MM.1S (cell line): Measurements from ENCODE around the gene LRRC10B.

Experiments used
- DNase-seq: peaks from one replicate; pipeline ENCODE4 v3.0.0-alpha.2; 2015
- H2AFZ ChIP-seq: fragments of 300-600 bp; sonication (generic); 2 replicates; pipeline ENCODE4 v1.6.0; 2016; ENCODE audit warnings: antibody characterized with exemption, low read length
- H3F3A ChIP-seq: fragments of 300-600 bp; sonication (generic); 2 replicates; pipeline ENCODE4 v1.6.1; 2016; ENCODE audit warnings: mild to moderate bottlenecking, antibody characterized with exemption, low read length, moderate library complexity, mixed read lengths; ENCODE audit not compliant: insufficient read depth
- H3K27ac ChIP-seq: fragments of 300-600 bp; sonication (generic); 2 replicates; pipeline ENCODE4 v1.5.1; 2016; ENCODE audit warnings: mild to moderate bottlenecking, low read length
- H3K27me3 ChIP-seq: fragments of 300-600 bp; sonication (generic); replicated peaks from 2 replicates; pipeline ENCODE4 v1.6.0; 2016; ENCODE audit warnings: low read length; ENCODE audit not compliant: insufficient read depth
- H3K36me3 ChIP-seq: fragments of 300-600 bp; sonication (generic); replicated peaks from 2 replicates; pipeline ENCODE4 v1.6.1; 2016; ENCODE audit warnings: mild to moderate bottlenecking, low read length, mixed read lengths; ENCODE audit not compliant: insufficient read depth
- H3K4me1 ChIP-seq: fragments of 300-600 bp; sonication (generic); 2 replicates; pipeline ENCODE4 v1.6.1; 2016; ENCODE audit warnings: low read length, mixed read lengths
- H3K4me2 ChIP-seq: fragments of 300-600 bp; sonication (generic); 2 replicates; pipeline ENCODE4 v1.6.0; 2016; ENCODE audit warnings: low read depth, low read length
- H3K4me3 ChIP-seq: fragments of 300-600 bp; sonication (generic); 2 replicates; pipeline ENCODE4 v1.5.1; 2016; ENCODE audit warnings: low read length, mixed read lengths
- H3K79me2 ChIP-seq: fragments of 300-600 bp; sonication (generic); 2 replicates; pipeline ENCODE4 v1.6.1; 2016; ENCODE audit warnings: mixed run types, low read length, mixed read lengths
- H3K9ac ChIP-seq: fragments of 300-600 bp; sonication (generic); 2 replicates; pipeline ENCODE4 v1.6.1; 2016; ENCODE audit warnings: low read length, mixed read lengths
- H3K9me2 ChIP-seq: fragments of 300-600 bp; sonication (generic); replicated peaks from 2 replicates; pipeline ENCODE4 v1.6.1; 2016; ENCODE audit warnings: mild to moderate bottlenecking, low read length, mixed read lengths; ENCODE audit not compliant: insufficient read depth
- H3K9me3 ChIP-seq: fragments of 300-600 bp; sonication (generic); replicated peaks from 2 replicates; pipeline ENCODE4 v1.6.1; 2016; ENCODE audit warnings: mild to moderate bottlenecking, low read length, mixed read lengths; ENCODE audit not compliant: insufficient read depth
- H4K20me1 ChIP-seq: fragments of 300-600 bp; sonication (generic); 2 replicates; pipeline ENCODE4 v1.6.1; 2016; ENCODE audit warnings: mild to moderate bottlenecking, low read length, moderate library complexity, mixed read lengths; ENCODE audit not compliant: insufficient read depth
- CTCF ChIP-seq: fragments of 300-600 bp; sonication (generic); IDR thresholded peaks from 2 replicates; pipeline ENCODE4 v1.5.1; 2016; ENCODE audit warnings: antibody characterized with exemption, low read length, mixed read lengths
- EZH2 ChIP-seq: fragments of 300-600 bp; sonication (generic); optimal IDR thresholded peaks from 2 replicates; pipeline ENCODE3; 2017; ENCODE audit warnings: low read depth, mild to moderate bottlenecking, antibody characterized with exemption, low read length, mixed read lengths
- EZH2phosphoT487 ChIP-seq: fragments of 300-600 bp; sonication (generic); IDR thresholded peaks from 2 replicates; pipeline ENCODE4 v1.6.1; 2018; ENCODE audit warnings: antibody characterized with exemption, low read length

The LRRC10B gene

GRCh38 chr11:61552108-61552635 lies 43.6 kb downstream of the LRRC10B start:
- Histone ChIP-seq H3K4me1 (no peaks in the 10 kb centered on the region), H3K36me3 (no peaks in the 10 kb centered on the region), H4K20me1 (no peaks in the 10 kb centered on the region), H3K9me2 (no peaks in the 10 kb centered on the region), H3K4me3 (no peak overlapping the region), H3K27ac (no peak overlapping the region), H3K27me3 (peaks cover 100% of the 10 kb centered on the region), H3K9ac (no peak overlapping the region), H2AFZ (no peak overlapping the region), H3K79me2 (no peaks in the 10 kb centered on the region), H3F3A (no peaks in the 10 kb centered on the region), H3K4me2 (no peak overlapping the region), H3K9me3 (no peaks in the 10 kb centered on the region)
- DNase-seq = no peak
- TF ChIP-seq EZH2phosphoT487 = no peak
- TF ChIP-seq EZH2 = no peak
- TF ChIP-seq CTCF = no peak

GRCh38 chr11:61553373-61554171 lies 45.0 kb downstream of the LRRC10B start:
- H3K27ac ChIP-seq = no peak overlapping the region
- DNase-seq = no peak

GRCh38 chr11:61554172-61554988 lies 45.8 kb downstream of the LRRC10B start:
- Histone ChIP-seq H3K27me3 (peaks cover 91% of the 10 kb centered on the region), H3K9me3 (no peaks in the 10 kb centered on the region), H3K9me2 (no peaks in the 10 kb centered on the region), H3K4me1 (no peaks in the 10 kb centered on the region), H4K20me1 (no peaks in the 10 kb centered on the region), H2AFZ (no peak overlapping the region), H3K79me2 (no peaks in the 10 kb centered on the region), H3K36me3 (no peaks in the 10 kb centered on the region), H3K27ac (no peak overlapping the region), H3F3A (no peaks in the 10 kb centered on the region), H3K4me2 (no peak overlapping the region), H3K9ac (no peak overlapping the region), H3K4me3 (no peak overlapping the region)
- DNase-seq = no peak
- TF ChIP-seq EZH2phosphoT487 (no peak), EZH2 (no peak), CTCF (no peak)

More at GRCh38 chr11:61553373-61554171, 45.0 kb downstream of the LRRC10B start:
- peaks cover 94% of the 10 kb centered on the region for H3K27me3 ChIP-seq
- H3K4me1 ChIP-seq = no peaks in the 10 kb centered on the region
- H3K9me2 ChIP-seq = no peaks in the 10 kb centered on the region
- H2AFZ ChIP-seq = no peak overlapping the region
- no peak overlapping the region for H3K4me2 ChIP-seq
- H3F3A ChIP-seq = no peaks in the 10 kb centered on the region
- TF ChIP-seq CTCF (no peak), EZH2phosphoT487 (no peak), EZH2 (no peak)
- H4K20me1 ChIP-seq = no peaks in the 10 kb centered on the region
- no peak overlapping the region for H3K4me3 ChIP-seq
- H3K9me3 ChIP-seq = no peaks in the 10 kb centered on the region
- H3K9ac ChIP-seq = no peak overlapping the region
- H3K79me2 ChIP-seq = no peaks in the 10 kb centered on the region
- H3K36me3 ChIP-seq = no peaks in the 10 kb centered on the region
